Heart right ventricle (tissue), 16 donors: Measurements from ENCODE around the gene ADCY5. TPM values are rescaled to one million over a fixed set of nuclear protein-coding genes. Genes with fewer than 3 reads are reported as not detected.

Experiments
- ATAC-seq, 8 donors: fragments of 200-7000 bp; cut with Tn5 transposase; one replicate each; pipeline ENCODE4 v1.9.1; 2020; ENCODE audit warnings: mild to moderate bottlenecking in 8 of 8, moderate library complexity in 8 of 8, moderate number of reproducible peaks in 1 of 8
- DNase-seq, 2 donors: peaks; one replicate each; pipeline ENCODE4 v3.0.0-alpha.2; 2020
- H3K27ac ChIP-seq, 10 donors: fragments of 200-600 bp; sonication (generic) in 2 of 10; one replicate each; pipeline versions ENCODE4 v1.5.0 to v1.8.0; 2020 to 2022; ENCODE audit warnings: mild to moderate bottlenecking in 3 of 10
- H3K27me3 ChIP-seq, 7 donors: fragments of 200-600 bp; one replicate each; pipeline ENCODE4 v1.8.0; 2021 to 2022; ENCODE audit warnings: mild to moderate bottlenecking in 2 of 7
- H3K36me3 ChIP-seq, 9 donors: fragments of 200-600 bp; sonication (generic) in 1 of 9; one replicate each; pipeline versions ENCODE4 v1.5.0 to v1.8.0; 2020 to 2022; ENCODE audit warnings: mild to moderate bottlenecking in 2 of 9
- H3K4me1 ChIP-seq, 9 donors: fragments of 200-600 bp; sonication (generic) in 1 of 9; one replicate each; pipeline versions ENCODE4 v1.5.0 to v1.8.0; 2020 to 2022; ENCODE audit warnings: mild to moderate bottlenecking in 4 of 9
- H3K4me3 ChIP-seq, 10 donors: fragments of 200-600 bp; sonication (generic) in 2 of 10; one replicate each; pipeline versions ENCODE4 v1.5.0 to v1.8.0; 2020 to 2022; ENCODE audit warnings: mild to moderate bottlenecking in 7 of 10, moderate library complexity in 2 of 10
- H3K9me3 ChIP-seq, 11 donors: fragments of 200-600 bp in 10 of 11; sonication (generic) in 2 of 11; one replicate each; pipeline versions ENCODE4 v1.5.0 to v1.8.0; 2013 to 2022; ENCODE audit warnings: mild to moderate bottlenecking in 2 of 11, control low read depth in 1 of 11, moderate library complexity in 1 of 11
- CTCF ChIP-seq, 9 donors: fragments of 200-600 bp; sonication (generic) in 2 of 9; IDR thresholded peaks; one replicate each; pipeline versions ENCODE4 v1.5.0 to v1.8.0; 2021 to 2022; ENCODE audit warnings: antibody characterized with exemption in 9 of 9, mild to moderate bottlenecking in 5 of 9, moderate library complexity in 1 of 9
- WGBS, 2 donors: extraction: QIAGEN DNeasy Blood & Tissue Kit; methylation state at CpG; one replicate each; pipeline ENCODE4 v1.1.7; 2013; ENCODE audit warnings: inconsistent platforms in 1 of 2; 5-methylcytosine and 5-hydroxymethylcytosine counted together
- intact Hi-C, 10 donors: fragments of 100-400 bp; cut with DNase I; formaldehyde crosslinking; loops; one replicate each; pipeline versions ENCODE4 v1.11.1 to v1.14.2; 2022
- polyA plus RNA-seq, 2 donors: library from polyadenylated mRNA; stranded (reverse); fragments of 200-250 nt; gene quantifications; one replicate each; pipeline ENCODE4 v1.2.3, GENCODE V29; 2013
- total RNA-seq, 10 donors: library from RNA; stranded (reverse); fragmentation: NEBNext Ultra II Directional in 3 of 10; extraction: Animal tissue kit (Norgen Biotek cat#: 25700) in 3 of 10; gene quantifications; one replicate each; pipeline versions ENCODE4 v1.2.1 to v1.2.4, GENCODE V29; 2021 to 2023
- donor health status: Arrhythmogenic right ventricular cardiomyopathy.
- donor health status: ischemic (EF 13 %, LVEDD 7.1; RV severe dilation, severe dysfunction).
- donor health status: healthy with polysubstance abuse.
- donor health status: DM: no; HTN: yes; CAD: no.
- donor health status: DM: no; HTN: no; CAD: no.
- donor health status: ischemic (EF 25% LVEDD 6.9; RV normal size, moderate dysfunction).
- donor health status: ischemic (EF 25% LVEDD 5.7; RV mildly dilated, moderate dysfunction).
- donor health status: healthy.
- donor health status: DM: yes; HTN: yes; CAD: no.
- donor health status: Ischemic cardiomyopathy.
- donor health status: ischemic (EF 35%, LVEDD 5.7; RV mildly dilated, moderate dysfunction).
- donor health status: nonischemic (EF 11% LVEDD 7.7; RV severe dilation, severe dysfunction).
- donor health status: DM: yes; HTN: yes; CAD: no.
- donor health status: PGD.
- donor health status: ischemic (EF 29% LVEDD 5.4; RV normal size, mild dysfunction).
- donor health status: nonischemic (EF 23%, LVEDD 6.1; RV moderate dilation, normal function).

ADCY5 gene
- total and polyA plus RNA-seq, 12 donors: 37.2 to 245 (median 198) TPM

GRCh38 chr3:123485551-123485950, 36.7 kb upstream of the ADCY5 start:
- intact Hi-C loops: loop anchor here in 5 of 10 donors (5.0 kb wide), 2 partner anchors 33 to 38 kb away; partner anchors contain the start of gene ADCY5 (in 2 of the 5)
- WGBS, 2 donors: 97% methylated on average over 4 of the region's 4 CpGs
- no peaks in the 10 kb centered on the region for H3K9me3 ChIP-seq

GRCh38 chr3:123483146-123483545, 34.3 kb upstream of the ADCY5 start:
- no peak for ATAC-seq
- 87 to 89% methylated on average over 6 of the region's 6 CpGs for WGBS, 2 donors
- intact Hi-C loops: no loop called here

More at GRCh38 chr3:123485551-123485950, 36.7 kb upstream of the ADCY5 start:
- Histone ChIP-seq H3K4me1 (peaks cover 0 to 32% (median 5%) of the 10 kb centered on the region in 9 donors), H3K27ac (no peak overlapping the region), H3K4me3 (no peak overlapping the region), H3K27me3 (no peaks in the 10 kb centered on the region), H3K36me3 (peaks cover 0 to 4% (median 0%) of the 10 kb centered on the region in 9 donors)
- DNase-seq (no peak), ATAC-seq (no peak)
- no peak for TF ChIP-seq CTCF (IDR thresholded peaks at IDR 0.05)

GRCh38 chr3:123481722-123482457, 33.0 kb upstream of the ADCY5 start:
- DNase-seq: no peak
- Histone ChIP-seq H3K4me1 (peaks cover 0 to 9% (median 0%) of the 10 kb centered on the region in 9 donors), H3K27me3 (peaks cover 0 to 3% (median 0%) of the 10 kb centered on the region in 7 donors), H3K4me3 (no peak overlapping the region), H3K27ac (no peak overlapping the region), H3K36me3 (no peaks in the 10 kb centered on the region), H3K9me3 (no peaks in the 10 kb centered on the region)
- TF ChIP-seq CTCF (IDR thresholded peaks at IDR 0.05): no peak
- WGBS, 2 donors: 76 to 79% methylated on average over 12 of the region's 12 CpGs
- intact Hi-C loops: no loop called here
- peak in 7 of 8 donors; percentile 21 to 57 (median 45) for ATAC-seq

More at GRCh38 chr3:123483146-123483545, 34.3 kb upstream of the ADCY5 start:
- Histone ChIP-seq H3K27me3 (peaks cover 0 to 3% (median 0%) of the 10 kb centered on the region in 7 donors), H3K4me3 (no peak overlapping the region), H3K4me1 (peaks cover 0 to 20% (median 0%) of the 10 kb centered on the region in 9 donors), H3K9me3 (no peaks in the 10 kb centered on the region), H3K27ac (no peak overlapping the region), H3K36me3 (no peaks in the 10 kb centered on the region)
- no peak for DNase-seq
- TF ChIP-seq CTCF (IDR thresholded peaks at IDR 0.05): no peak

GRCh38 chr3:123481071-123481470, 32.2 kb upstream of the ADCY5 start:
- ATAC-seq (no peak), DNase-seq (no peak)
- no peaks in the 10 kb centered on the region for H3K9me3 ChIP-seq
- 95% methylated on average over 7 of the region's 7 CpGs for WGBS, 2 donors
- no peak overlapping the region for H3K4me3 ChIP-seq
- H3K4me1 ChIP-seq: peaks cover 0 to 5% (median 0%) of the 10 kb centered on the region in 9 donors
- intact Hi-C loops: no loop called here
- no peaks in the 10 kb centered on the region for H3K36me3 ChIP-seq
- H3K27ac ChIP-seq: no peak overlapping the region
- no peak for TF ChIP-seq CTCF (IDR thresholded peaks at IDR 0.05)
- H3K27me3 ChIP-seq: peaks cover 0 to 3% (median 0%) of the 10 kb centered on the region in 7 donors
